M059J (cell line): ENCODE data around the gene CPNE6. TPM values are rescaled to one million over a fixed set of nuclear protein-coding genes. Genes with fewer than 3 reads are reported as not detected.
"Not testable (repeated sequence)": the region's sequence is repeated elsewhere in the genome, so short reads cannot be mapped to it uniquely, and the experiment has no call there.

Experiments
- DNase-seq: peaks from one replicate; pipeline ENCODE4 v3.0.0-alpha.2; 2012; ENCODE audit warnings: low read depth
- total RNA-seq: library from RNA; depleted of rRNA; stranded (reverse); fragments of >200 nt; shearing (Covaris generic); gene quantifications from 2 replicates; pipeline ENCODE4 v1.2.3, GENCODE V29; 2014; rRNA removed

Gene CPNE6
- not detected in 2 replicates for total RNA-seq

GRCh38 chr14:24071144-24071697 is at the start of gene CPNE6:
Gene CPNE6 (plus strand): TSS chr14:24071562. CDS start chr14:24072937, 1,375 bp downstream.
- no peak for DNase-seq

GRCh38 chr14:24024939-24025418 is 46.4 kb upstream of the CPNE6 start:
- not testable (repeated sequence) for DNase-seq

- DNase-seq: not testable (repeated sequence)
Observed at GRCh38 chr14:24029687-24030086, 41.7 kb upstream of the CPNE6 start.

GRCh38 chr14:24031331-24031730 is 40.0 kb upstream of the CPNE6 start:
- DNase-seq: not testable (repeated sequence)

- DNase-seq: peak; percentile 63
Observed at GRCh38 chr14:24032727-24033418, 38.5 kb upstream of the CPNE6 start.

GRCh38 chr14:24035769-24036168 is 35.6 kb upstream of the CPNE6 start:
- DNase-seq: not testable (repeated sequence)

GRCh38 chr14:24036169-24036962 is 35.0 kb upstream of the CPNE6 start:
- peak; percentile 74 for DNase-seq

- not testable (repeated sequence) for DNase-seq
Observed at GRCh38 chr14:24036963-24037657, 34.3 kb upstream of the CPNE6 start.

GRCh38 chr14:24037658-24038037 is 33.7 kb upstream of the CPNE6 start:
- no peak for DNase-seq

- no peak for DNase-seq
Observed at GRCh38 chr14:24038686-24039085, 32.7 kb upstream of the CPNE6 start.

GRCh38 chr14:24040692-24041091 is 30.7 kb upstream of the CPNE6 start:
- no peak for DNase-seq

GRCh38 chr14:24042746-24043145 is 28.6 kb upstream of the CPNE6 start:
- no peak for DNase-seq

GRCh38 chr14:24049002-24049401 is 22.4 kb upstream of the CPNE6 start:
- DNase-seq: not testable (repeated sequence)

- not testable (repeated sequence) for DNase-seq
Observed at GRCh38 chr14:24050753-24051152, 20.6 kb upstream of the CPNE6 start.

- no peak for DNase-seq
Observed at GRCh38 chr14:24051176-24051788, 20.1 kb upstream of the CPNE6 start.

GRCh38 chr14:24051789-24052655 is 19.3 kb upstream of the CPNE6 start, which contains the start of gene CARMIL3:
Gene CARMIL3 (plus strand): TSS chr14:24052009. CDS start chr14:24052154, 145 bp downstream.
- DNase-seq: peak; percentile 40

- DNase-seq: no peak
Observed at GRCh38 chr14:24052656-24053547, 18.5 kb upstream of the CPNE6 start.

- DNase-seq: no peak
Observed at GRCh38 chr14:24053548-24054323, 17.6 kb upstream of the CPNE6 start.

GRCh38 chr14:24054324-24054641 is 17.1 kb upstream of the CPNE6 start:
- DNase-seq: no peak
